ENCODE measurements around the gene RANGAP1. TPM values are rescaled to one million over a fixed set of nuclear protein-coding genes. Genes with fewer than 3 reads are reported as not detected.

Gene RANGAP1
- total and polyA plus RNA-seq, 8 donors: 18.9 to 127 (median 38.5) TPM

DNA sequence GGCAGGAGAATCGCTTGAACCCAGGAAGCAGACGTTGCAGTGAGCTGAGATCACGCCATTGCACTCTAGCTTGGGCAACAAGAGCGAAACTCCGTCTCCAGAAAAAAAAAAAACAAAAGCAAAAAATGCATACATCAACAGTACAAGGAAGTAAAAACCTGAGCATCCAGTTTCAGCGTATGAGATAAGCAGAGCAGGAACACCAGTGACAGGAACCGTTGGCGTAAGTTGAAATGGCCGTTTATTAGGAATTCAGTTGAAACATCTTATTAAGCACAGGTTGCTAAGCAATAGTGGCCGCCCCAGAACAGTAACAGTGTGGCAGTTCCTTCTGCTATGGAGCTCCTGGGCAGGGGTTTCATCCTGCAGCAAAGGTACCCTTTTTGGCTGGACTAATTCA lies 84.8 kb downstream of the RANGAP1 start:
- H3K4me3 ChIP-seq: peak overlapping the region in 1 of 4 donors; percentile 17
- H3K27me3 ChIP-seq: no peaks in the 10 kb centered on the region
- DNase-seq: peak in 1 of 2 donors; percentile 87
- peak in 1 of 3 donors; percentile 57 for TF ChIP-seq POLR2AphosphoS5 (IDR thresholded peaks at IDR 0.05)
- TF ChIP-seq, protein P1, sequence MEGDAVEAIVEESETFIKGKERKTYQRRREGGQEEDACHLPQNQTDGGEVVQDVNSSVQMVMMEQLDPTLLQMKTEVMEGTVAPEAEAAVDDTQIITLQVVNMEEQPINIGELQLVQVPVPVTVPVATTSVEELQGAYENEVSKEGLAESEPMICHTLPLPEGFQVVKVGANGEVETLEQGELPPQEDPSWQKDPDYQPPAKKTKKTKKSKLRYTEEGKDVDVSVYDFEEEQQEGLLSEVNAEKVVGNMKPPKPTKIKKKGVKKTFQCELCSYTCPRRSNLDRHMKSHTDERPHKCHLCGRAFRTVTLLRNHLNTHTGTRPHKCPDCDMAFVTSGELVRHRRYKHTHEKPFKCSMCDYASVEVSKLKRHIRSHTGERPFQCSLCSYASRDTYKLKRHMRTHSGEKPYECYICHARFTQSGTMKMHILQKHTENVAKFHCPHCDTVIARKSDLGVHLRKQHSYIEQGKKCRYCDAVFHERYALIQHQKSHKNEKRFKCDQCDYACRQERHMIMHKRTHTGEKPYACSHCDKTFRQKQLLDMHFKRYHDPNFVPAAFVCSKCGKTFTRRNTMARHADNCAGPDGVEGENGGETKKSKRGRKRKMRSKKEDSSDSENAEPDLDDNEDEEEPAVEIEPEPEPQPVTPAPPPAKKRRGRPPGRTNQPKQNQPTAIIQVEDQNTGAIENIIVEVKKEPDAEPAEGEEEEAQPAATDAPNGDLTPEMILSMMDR (IDR thresholded peaks at IDR 0.05): no peak
- H3K36me3 ChIP-seq: no peaks in the 10 kb centered on the region
- 16 to 45% (median 32%) methylated on average over 10 of the region's 10 CpGs for WGBS, 5 donors
- intact Hi-C loops (cut with DNase I; ENCODE audit: low total_unique reads): no loop called here
- no peaks in the 10 kb centered on the region for H3K9me3 ChIP-seq
- H3K4me1 ChIP-seq: peaks cover 13 to 43% (median 34%) of the 10 kb centered on the region in 4 donors
- H3K27ac ChIP-seq: peak overlapping the region; percentile 23 to 67 (median 59)

DNA sequence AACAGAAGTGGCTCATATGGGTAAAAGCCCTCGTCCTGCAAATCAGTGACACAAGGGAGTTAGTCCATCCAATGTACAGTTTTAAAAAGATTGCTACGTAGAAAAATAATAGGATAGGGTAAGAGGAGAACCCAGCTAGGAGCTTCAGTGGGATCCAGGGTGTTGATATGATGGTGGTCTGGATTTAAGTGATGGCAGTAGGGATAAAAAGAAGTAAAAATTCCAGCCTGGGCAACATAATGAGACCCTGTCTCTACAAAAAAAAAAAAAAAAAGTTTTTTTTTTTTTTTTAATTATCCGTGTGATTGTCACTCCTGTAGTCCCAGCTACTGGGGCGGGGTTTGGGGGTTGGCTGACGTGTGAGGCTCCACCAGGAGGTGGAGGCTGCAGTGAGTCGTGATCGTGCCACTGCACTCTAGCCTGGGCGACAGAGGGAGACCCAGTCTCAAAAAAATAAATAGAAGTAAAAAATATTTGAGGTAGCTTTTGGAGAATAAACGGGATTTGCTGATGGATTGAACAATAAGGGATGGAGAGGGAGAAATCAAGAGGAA lies 87.9 kb downstream of the RANGAP1 start:
- Histone ChIP-seq H3K36me3 (no peaks in the 10 kb centered on the region), H3K4me3 (peak overlapping the region; percentile 68 to 81 (median 70)), H3K4me1 (peaks cover 8 to 29% (median 27%) of the 10 kb centered on the region in 4 donors), H3K9me3 (no peaks in the 10 kb centered on the region), H3K27me3 (no peaks in the 10 kb centered on the region), H3K27ac (peak overlapping the region in 4 of 5 donors; percentile 58 to 75 (median 65))
- DNase-seq: peak; percentile 50 to 64
- intact Hi-C loops (cut with DNase I; ENCODE audit: low total_unique reads): no loop called here
- WGBS, 5 donors: 1 to 6% (median 2%) methylated on average over 9 of the region's 9 CpGs
- TF ChIP-seq EP300 (IDR thresholded peaks at IDR 0.05) (no peak), POLR2AphosphoS5 (IDR thresholded peaks at IDR 0.05) (no peak), POLR2A (IDR thresholded peaks at IDR 0.05) (no peak)
- TF ChIP-seq, protein P1 (IDR thresholded peaks at IDR 0.05): no peak

DNA sequence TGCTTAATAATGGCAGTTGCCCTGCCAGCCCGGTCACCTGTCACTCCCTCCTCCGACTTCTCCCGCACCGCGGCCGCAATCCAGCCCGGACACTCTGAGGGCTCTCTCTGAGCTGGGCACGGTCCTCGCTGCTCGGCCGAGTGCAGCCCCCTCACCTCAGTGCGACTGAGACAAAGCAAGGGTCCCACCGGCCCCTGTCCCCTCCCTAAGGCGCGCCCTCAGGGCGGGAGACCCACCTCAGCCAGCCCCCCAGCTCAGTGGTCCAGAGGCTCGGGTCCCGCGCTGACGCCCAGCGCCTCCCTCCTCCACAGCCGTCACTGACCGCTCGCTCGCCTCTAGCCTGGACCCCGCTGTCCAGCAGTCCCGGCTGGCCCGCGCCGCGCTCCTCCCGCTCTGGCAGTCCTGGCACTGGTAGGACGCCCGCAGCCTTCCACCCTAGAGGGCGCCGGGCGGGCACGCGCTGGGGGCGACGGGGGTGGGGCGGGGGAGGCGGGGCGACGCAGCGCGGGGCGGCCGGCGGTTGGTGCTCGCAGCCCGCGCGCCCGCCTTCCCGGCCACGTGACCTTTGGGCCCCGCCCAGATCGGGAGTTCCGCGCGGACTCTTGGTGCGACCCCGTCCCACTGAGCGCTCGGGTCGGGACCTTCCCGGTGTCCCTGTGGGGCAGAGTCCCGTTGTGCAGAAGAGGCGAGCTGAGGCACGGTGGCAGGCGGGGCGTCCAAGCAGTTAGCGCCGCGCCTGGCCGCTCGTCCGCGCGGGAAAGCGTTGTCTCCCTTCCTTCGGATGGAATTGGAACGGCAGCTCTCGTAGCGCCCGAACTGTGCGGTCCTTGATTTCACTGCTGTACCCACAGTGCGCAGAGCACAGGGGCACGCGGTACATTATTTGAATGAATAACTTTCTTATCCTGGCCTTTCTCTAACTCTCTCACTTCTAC lies 88.7 kb downstream of the RANGAP1 start:
- peak; percentile 83 to 93 for DNase-seq
- Histone ChIP-seq H3K27ac (peak overlapping the region; percentile 58 to 78 (median 66)), H3K27me3 (no peaks in the 10 kb centered on the region), H3K4me1 (peaks cover 8 to 29% (median 27%) of the 10 kb centered on the region in 4 donors), H3K36me3 (no peaks in the 10 kb centered on the region), H3K9me3 (no peaks in the 10 kb centered on the region), H3K4me3 (peak overlapping the region; percentile 68 to 81 (median 70))
- no peak for TF ChIP-seq POLR2A (IDR thresholded peaks at IDR 0.05)
- TF ChIP-seq, protein P1 (IDR thresholded peaks at IDR 0.05): peak in 1 of 7 experiments; percentile 17
- TF ChIP-seq POLR2AphosphoS5 (IDR thresholded peaks at IDR 0.05): peak in 2 of 3 donors; percentile 64 to 79
- TF ChIP-seq EP300 (IDR thresholded peaks at IDR 0.05): no peak
- 0 to 1% (median 0%) methylated on average over 18 to 84 of the region's 91 CpGs for WGBS, 5 donors
- intact Hi-C loops (cut with DNase I; ENCODE audit: low total_unique reads): no loop called here

Small RNA genes within 50 kb of the gene (small RNA-seq; reads per million reads assigned to genes)
- 0 reads per million in 4 donors for gene MIR6889

Other genes with a start within 250 kb of the RANGAP1 start
- 100 to 1,000 TPM in 3 of 5 donors, 10 to 100 TPM in 2; 75.0 to 164 (median 116) TPM for gene EP300, start 193.6 kb downstream of the RANGAP1 start, total RNA-seq
- gene EP300, start 193.6 kb downstream of the RANGAP1 start, polyA plus RNA-seq: 1 to 10 TPM; 4.3 to 6.0 (median 5.7) TPM
- gene L3MBTL2, start 80.9 kb downstream of the RANGAP1 start, total RNA-seq: 10 to 100 TPM in 4 of 5 donors, 1 to 10 TPM in 1; 3.2 to 69.6 (median 15.1) TPM
- 10 to 100 TPM; 11.0 to 13.2 (median 11.5) TPM for gene L3MBTL2, start 80.9 kb downstream of the RANGAP1 start, polyA plus RNA-seq
- 10 to 100 TPM in 1 of 5 donors, 1 to 10 TPM in 4; 1.4 to 15.6 (median 5.8) TPM for gene CHADL, start 45.3 kb downstream of the RANGAP1 start, total RNA-seq
- 1 to 10 TPM; 2.0 to 5.4 (median 5.4) TPM for gene CHADL, start 45.3 kb downstream of the RANGAP1 start, polyA plus RNA-seq
- 10 to 100 TPM in 4 of 5 donors, 1 to 10 TPM in 1; 4.7 to 40.1 (median 29.7) TPM for gene ZC3H7B, start 15.3 kb upstream of the RANGAP1 start, total RNA-seq
- 10 to 100 TPM; 13.5 to 29.0 (median 20.5) TPM for gene ZC3H7B, start 15.3 kb upstream of the RANGAP1 start, polyA plus RNA-seq
- gene TEF, start 95.8 kb upstream of the RANGAP1 start, total RNA-seq: 10 to 100 TPM in 3 of 5 donors, 1 to 10 TPM in 2; 7.0 to 29.1 (median 19.3) TPM
- gene TEF, start 95.8 kb upstream of the RANGAP1 start, polyA plus RNA-seq: 10 to 100 TPM in 1 of 3 donors, 1 to 10 TPM in 2; 6.7 to 12.2 (median 8.2) TPM
- gene TOB2, start 160.6 kb upstream of the RANGAP1 start, total RNA-seq: 10 to 100 TPM; 19.8 to 42.4 (median 31.5) TPM
- gene TOB2, start 160.6 kb upstream of the RANGAP1 start, polyA plus RNA-seq: 10 to 100 TPM; 11.0 to 17.1 (median 13.0) TPM
- 10 to 100 TPM in 4 of 5 donors, under 1 TPM in 1; 0.58 to 54.5 (median 28.8) TPM for gene PHF5A, start 182.5 kb upstream of the RANGAP1 start, total RNA-seq
- 10 to 100 TPM; 42.8 to 51.9 (median 48.0) TPM for gene PHF5A, start 182.5 kb upstream of the RANGAP1 start, polyA plus RNA-seq
- gene ACO2, start 182.9 kb upstream of the RANGAP1 start, total RNA-seq: 100 to 1,000 TPM in 3 of 5 donors, 10 to 100 TPM in 2; 87.0 to 238 (median 116) TPM
- gene ACO2, start 182.9 kb upstream of the RANGAP1 start, polyA plus RNA-seq: 10 to 100 TPM; 46.6 to 51.5 (median 51.1) TPM

All from stomach (tissue), 9 donors.